Measurements from ENCODE around the gene ZFAND3. TPM values are rescaled to one million over a fixed set of nuclear protein-coding genes. Genes with fewer than 3 reads are reported as not detected.

The ZFAND3 gene
- total RNA-seq, 1 donor from 2014 or later: 66.9 TPM

DNA sequence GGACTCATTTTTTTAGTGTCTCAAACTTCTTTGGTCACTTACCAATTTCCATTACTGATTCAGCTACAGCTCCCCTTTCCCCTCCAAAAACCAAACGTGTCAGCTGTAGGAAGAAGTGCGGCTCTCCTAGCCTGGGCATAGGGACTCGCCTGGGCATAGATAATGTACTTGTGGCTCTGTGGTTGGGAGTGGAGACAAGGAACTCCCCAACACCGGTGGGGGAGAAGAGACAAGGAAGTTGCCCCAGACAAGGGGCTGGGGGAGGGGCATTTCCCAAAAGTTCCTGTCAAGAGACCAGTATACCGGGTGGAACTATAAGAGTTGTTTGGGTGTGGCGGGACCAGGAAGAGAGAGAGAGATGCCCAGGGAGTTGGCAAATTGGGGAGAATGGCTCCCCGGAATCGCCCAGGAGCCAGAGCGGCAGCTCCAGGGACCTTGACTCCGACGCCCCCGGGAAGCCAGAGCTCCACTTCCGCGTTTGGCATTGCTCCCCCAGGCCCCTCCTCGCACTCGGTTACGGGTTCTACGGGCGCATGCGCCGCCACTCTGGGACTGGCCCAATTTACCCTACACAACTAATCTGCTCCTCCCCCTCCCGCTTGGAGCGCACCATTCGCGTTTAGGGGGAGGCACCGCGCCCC is 871 bp upstream of the ZFAND3 start:
- Mint-ChIP-seq H3K4me1 (ENCODE audit: unreplicated experiment) (peaks cover 36% of the 10 kb centered on the region), H3K9me3 (no peaks in the 10 kb centered on the region), H3K27me3 (no peaks in the 10 kb centered on the region), H3K36me3 (peaks cover 7% of the 10 kb centered on the region), H3K4me3 (peak overlapping the region; percentile 99), H3K27ac (peak overlapping the region; percentile 98)
- DNase-seq (ENCODE audit: extremely low spot score, unreplicated experiment): peak; percentile 91
- TF ChIP-seq, protein P1, sequence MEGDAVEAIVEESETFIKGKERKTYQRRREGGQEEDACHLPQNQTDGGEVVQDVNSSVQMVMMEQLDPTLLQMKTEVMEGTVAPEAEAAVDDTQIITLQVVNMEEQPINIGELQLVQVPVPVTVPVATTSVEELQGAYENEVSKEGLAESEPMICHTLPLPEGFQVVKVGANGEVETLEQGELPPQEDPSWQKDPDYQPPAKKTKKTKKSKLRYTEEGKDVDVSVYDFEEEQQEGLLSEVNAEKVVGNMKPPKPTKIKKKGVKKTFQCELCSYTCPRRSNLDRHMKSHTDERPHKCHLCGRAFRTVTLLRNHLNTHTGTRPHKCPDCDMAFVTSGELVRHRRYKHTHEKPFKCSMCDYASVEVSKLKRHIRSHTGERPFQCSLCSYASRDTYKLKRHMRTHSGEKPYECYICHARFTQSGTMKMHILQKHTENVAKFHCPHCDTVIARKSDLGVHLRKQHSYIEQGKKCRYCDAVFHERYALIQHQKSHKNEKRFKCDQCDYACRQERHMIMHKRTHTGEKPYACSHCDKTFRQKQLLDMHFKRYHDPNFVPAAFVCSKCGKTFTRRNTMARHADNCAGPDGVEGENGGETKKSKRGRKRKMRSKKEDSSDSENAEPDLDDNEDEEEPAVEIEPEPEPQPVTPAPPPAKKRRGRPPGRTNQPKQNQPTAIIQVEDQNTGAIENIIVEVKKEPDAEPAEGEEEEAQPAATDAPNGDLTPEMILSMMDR (conservative IDR thresholded peaks at IDR 0.05): no peak

DNA sequence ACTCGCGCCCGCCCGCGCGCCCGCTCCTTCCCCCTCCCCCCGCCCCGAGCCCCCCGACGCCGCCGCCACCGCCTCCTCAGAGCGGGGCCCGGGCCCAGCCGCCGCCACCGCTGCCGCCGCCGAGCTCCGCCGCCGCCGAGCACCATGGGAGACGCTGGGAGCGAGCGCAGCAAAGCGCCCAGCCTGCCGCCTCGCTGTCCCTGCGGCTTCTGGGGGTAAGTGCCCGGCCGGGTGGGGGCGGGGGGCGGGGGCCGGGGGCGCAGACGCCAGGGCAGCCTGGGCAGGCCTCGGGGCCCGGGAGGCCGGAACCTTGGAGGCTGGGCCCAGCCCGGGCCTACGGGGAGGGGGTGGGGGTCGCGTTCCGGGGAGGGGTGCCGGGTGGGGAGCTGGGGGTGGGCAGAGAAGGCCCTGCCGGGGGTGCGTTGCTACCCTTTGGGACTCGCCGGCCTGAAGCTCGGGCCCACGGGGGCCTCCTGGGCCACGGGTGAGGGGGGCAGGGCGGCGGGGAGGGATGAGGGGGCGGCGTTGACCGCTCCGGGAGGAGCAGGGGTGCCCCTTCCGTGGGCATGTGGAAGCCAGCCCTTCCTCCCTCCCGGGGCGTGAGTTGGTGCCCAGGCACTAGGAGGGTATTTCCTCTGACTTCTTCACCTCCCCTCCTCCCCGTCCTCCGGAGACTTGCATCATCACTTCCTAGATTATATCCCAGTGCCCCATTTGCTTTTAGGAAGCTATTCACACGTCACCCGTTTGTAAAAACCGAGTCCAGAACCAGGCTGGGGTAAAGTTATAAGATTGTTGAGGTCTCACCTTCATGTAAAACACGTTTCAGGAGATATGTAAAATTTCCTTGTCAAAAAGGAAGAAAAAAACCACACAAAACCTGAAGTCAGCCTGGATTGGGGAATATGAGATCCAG is 533 bp downstream of the ZFAND3 start:
- H3K27ac Mint-ChIP-seq: peak overlapping the region; percentile 98
- peak overlapping the region; percentile 99 for H3K4me3 Mint-ChIP-seq
- peaks cover 7% of the 10 kb centered on the region for H3K36me3 Mint-ChIP-seq
- no peaks in the 10 kb centered on the region for H3K9me3 Mint-ChIP-seq
- DNase-seq (ENCODE audit: extremely low spot score, unreplicated experiment): no peak
- H3K4me1 Mint-ChIP-seq (ENCODE audit: unreplicated experiment): peaks cover 43% of the 10 kb centered on the region
- H3K27me3 Mint-ChIP-seq: no peaks in the 10 kb centered on the region
- TF ChIP-seq, protein P1 (conservative IDR thresholded peaks at IDR 0.05): no peak

DNA sequence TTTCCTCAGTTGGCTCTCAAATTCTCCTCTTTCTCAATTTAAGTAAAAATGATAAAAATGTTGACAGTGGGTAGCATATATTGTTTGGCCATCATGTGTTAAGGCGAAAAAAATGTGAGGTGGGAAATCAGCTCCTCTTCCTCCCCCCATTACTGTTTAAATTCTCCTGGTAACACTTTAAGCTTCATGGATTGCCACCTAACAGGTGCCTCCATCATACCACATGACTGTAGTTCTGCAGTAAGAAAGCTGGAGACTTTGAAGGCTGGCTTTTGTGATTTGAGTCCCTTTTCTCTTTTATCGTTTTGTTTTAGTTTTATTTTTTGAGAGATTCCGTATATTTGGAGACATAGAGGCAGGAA is 1.2 kb downstream of the ZFAND3 start:
- TF ChIP-seq, protein P1 (conservative IDR thresholded peaks at IDR 0.05): no peak
- H3K36me3 Mint-ChIP-seq: peaks cover 7% of the 10 kb centered on the region
- DNase-seq (ENCODE audit: extremely low spot score, unreplicated experiment): no peak
- H3K27ac Mint-ChIP-seq: peak overlapping the region; percentile 81
- H3K9me3 Mint-ChIP-seq: no peaks in the 10 kb centered on the region
- peak overlapping the region; percentile 95 for H3K4me3 Mint-ChIP-seq
- peaks cover 43% of the 10 kb centered on the region for H3K4me1 Mint-ChIP-seq (ENCODE audit: unreplicated experiment)
- no peaks in the 10 kb centered on the region for H3K27me3 Mint-ChIP-seq

DNA sequence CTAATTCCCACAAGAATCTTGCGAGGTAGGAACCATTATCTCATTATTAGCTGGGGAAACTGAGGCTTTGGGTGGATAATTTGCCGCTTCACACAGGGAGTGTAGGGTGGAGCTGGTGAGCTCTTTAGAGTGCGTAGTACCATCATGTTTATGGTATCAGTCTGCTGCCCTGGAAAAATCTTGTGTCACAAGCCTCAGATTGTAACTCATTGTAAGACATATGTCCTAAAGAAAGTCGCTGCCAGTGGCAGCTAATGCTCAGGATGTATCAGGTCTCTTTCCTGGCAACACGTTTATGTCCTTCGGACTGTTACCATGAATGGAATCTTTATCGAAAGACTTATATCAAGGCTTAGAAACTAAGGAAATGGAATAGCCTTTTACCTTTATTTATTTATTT is 1.9 kb downstream of the ZFAND3 start:
- no peak for DNase-seq (ENCODE audit: extremely low spot score, unreplicated experiment)
- H3K4me1 Mint-ChIP-seq (ENCODE audit: unreplicated experiment): peaks cover 48% of the 10 kb centered on the region
- peak overlapping the region; percentile 81 for H3K27ac Mint-ChIP-seq
- H3K4me3 Mint-ChIP-seq: peak overlapping the region; percentile 95
- no peaks in the 10 kb centered on the region for H3K9me3 Mint-ChIP-seq
- H3K36me3 Mint-ChIP-seq: peaks cover 7% of the 10 kb centered on the region
- TF ChIP-seq, protein P1 (conservative IDR thresholded peaks at IDR 0.05): no peak
- no peaks in the 10 kb centered on the region for H3K27me3 Mint-ChIP-seq

DNA sequence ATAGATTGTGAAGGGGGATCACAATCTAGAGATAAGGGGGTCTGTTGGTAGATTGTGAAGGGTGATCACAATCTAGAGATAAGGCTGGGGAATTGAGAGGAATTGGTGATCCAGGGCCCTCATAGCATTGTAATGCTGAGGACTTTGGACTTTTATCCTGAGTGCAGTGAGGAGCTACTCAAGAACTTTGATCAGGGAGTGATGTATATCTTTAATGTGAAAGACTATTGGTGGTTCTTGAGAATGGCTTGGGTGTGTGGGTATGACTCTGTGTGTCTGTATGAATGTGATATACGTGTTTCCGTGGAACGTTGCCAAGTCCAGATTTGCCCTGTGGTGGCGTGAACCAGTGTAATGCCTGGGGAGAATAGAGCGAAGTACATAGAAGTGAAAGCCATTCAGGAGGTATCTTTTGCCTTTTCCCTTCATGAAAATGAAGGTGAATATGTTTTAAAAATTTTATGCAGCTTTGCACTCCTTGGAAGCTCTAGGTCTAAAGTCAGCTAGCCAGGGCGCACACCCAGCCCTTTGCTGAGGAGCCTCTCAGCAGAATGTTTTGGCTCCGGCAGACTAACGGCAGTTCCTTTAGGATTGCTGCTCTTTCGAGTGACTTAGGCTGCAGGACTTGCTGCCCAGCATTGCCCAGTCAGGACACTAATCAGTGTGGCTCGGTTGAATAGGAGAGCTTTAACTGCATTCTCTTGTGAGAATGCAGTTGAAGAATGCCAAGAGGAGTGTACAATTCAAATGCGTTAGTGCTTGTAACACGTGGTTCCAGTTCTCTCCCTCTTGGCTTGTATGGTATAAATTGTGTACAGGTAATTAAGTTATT is 3.5 kb downstream of the ZFAND3 start:
- DNase-seq (ENCODE audit: extremely low spot score, unreplicated experiment): no peak
- Mint-ChIP-seq H3K4me1 (ENCODE audit: unreplicated experiment) (peaks cover 50% of the 10 kb centered on the region), H3K4me3 (peak overlapping the region; percentile 69)

More for the DNA sequence above, 3.5 kb downstream of the ZFAND3 start:
- TF ChIP-seq, protein P1 (conservative IDR thresholded peaks at IDR 0.05): no peak
- H3K27me3 Mint-ChIP-seq: no peaks in the 10 kb centered on the region
- H3K27ac Mint-ChIP-seq: peak overlapping the region; percentile 81
- peaks cover 7% of the 10 kb centered on the region for H3K36me3 Mint-ChIP-seq
- H3K9me3 Mint-ChIP-seq: no peaks in the 10 kb centered on the region

Data from type B pancreatic cell (in vitro differentiated cells).